WTC11 (cell line): ENCODE results near the gene FASN. TPM values are rescaled to one million over a fixed set of nuclear protein-coding genes. Genes with fewer than 3 reads are reported as not detected.
A peak's percentile ranks its signal among the peaks of the same experiment; 100 is the strongest.

Experiments
- ATAC-seq: fragments of 200-7000 bp; cut with Tn5 transposase; 2 replicates; pipeline ENCODE4 v1.10.0; 2021; ENCODE audit warnings: mild to moderate bottlenecking, moderate library complexity
- CTCF ChIA-PET: fragments of 300-600 bp; sonication (Branson Sonifier 250); formaldehyde crosslinking; loops from one replicate; lab custom pipeline; 2021; ENCODE audit warnings: antibody characterized with exemption; lab: Charles Lee
- POLR2A ChIA-PET: fragments of 350-600 bp; sonication (Branson Sonifier 250); formaldehyde crosslinking; loops from one replicate; lab custom pipeline; 2021; ENCODE audit warnings: antibody characterized with exemption; lab: Charles Lee
- DNase-seq: peaks from one replicate; pipeline ENCODE4 v3.0.0; 2021; ENCODE audit warnings: low spot score
- H3K27ac Mint-ChIP-seq: 2 replicates; pipeline ENCODE4 v1.8.0; 2021; ENCODE audit warnings: mixed read lengths
- H3K27me3 Mint-ChIP-seq: 2 replicates; pipeline ENCODE4 v1.8.0; 2021; ENCODE audit warnings: low read depth, mild to moderate bottlenecking, moderate library complexity, mixed read lengths
- H3K36me3 Mint-ChIP-seq: 2 replicates; pipeline ENCODE4 v1.8.0; 2021; ENCODE audit warnings: mixed read lengths
- H3K4me1 Mint-ChIP-seq: 2 replicates; pipeline ENCODE4 v1.8.0; 2022; ENCODE audit warnings: mixed read lengths
- H3K4me3 Mint-ChIP-seq: 2 replicates; pipeline ENCODE4 v1.8.0; 2021; ENCODE audit warnings: mild to moderate bottlenecking, moderate library complexity, mixed read lengths
- H3K9me3 Mint-ChIP-seq: 2 replicates; pipeline ENCODE4 v1.8.0; 2021; ENCODE audit warnings: mixed read lengths
- CREM ChIP-seq: sonication (generic); formaldehyde crosslinking; IDR thresholded peaks from 2 replicates; pipeline ENCODE4 v1.8.1; 2022; ENCODE audit warnings: mild to moderate bottlenecking, missing genetic modification reagents, moderate library complexity
- CTCF ChIP-seq: fragments of 200-600 bp; IDR thresholded peaks from 2 replicates; pipeline ENCODE4 v1.8.0; 2022; ENCODE audit warnings: antibody characterized with exemption
- ERG ChIP-seq: fragments of 250-450 bp; sonication (Bioruptor Pico); IDR thresholded peaks from 2 replicates; pipeline ENCODE4 v1.8.0; 2021; ENCODE audit warnings: mild to moderate bottlenecking
- FOXP4 ChIP-seq: sonication (generic); formaldehyde crosslinking; IDR thresholded peaks from 2 replicates; pipeline ENCODE4 v1.8.0; 2022; ENCODE audit warnings: mild to moderate bottlenecking, missing genetic modification reagents
- MYBL2 ChIP-seq: sonication (generic); formaldehyde crosslinking; IDR thresholded peaks from 2 replicates; pipeline ENCODE4 v1.8.1; 2023; ENCODE audit warnings: mild to moderate bottlenecking, moderate library complexity, missing genetic modification reagents
- NFYB ChIP-seq: sonication (generic); formaldehyde crosslinking; conservative IDR thresholded peaks from 2 replicates; pipeline ENCODE4 v1.8.0; 2022; ENCODE audit warnings: low read depth, missing genetic modification reagents
- PRRX2 ChIP-seq: fragments of 250-450 bp; sonication (Bioruptor Pico); IDR thresholded peaks from 2 replicates; pipeline ENCODE4 v1.8.0; 2021; ENCODE audit warnings: mild to moderate bottlenecking
- RORB ChIP-seq: fragments of 250-450 bp; sonication (Bioruptor Pico); IDR thresholded peaks from 2 replicates; pipeline ENCODE4 v1.9.0; 2021; ENCODE audit warnings: mild to moderate bottlenecking
- ZNF121 ChIP-seq: sonication (generic); formaldehyde crosslinking; IDR thresholded peaks from 2 replicates; pipeline ENCODE4 v1.8.0; 2023; ENCODE audit warnings: missing genetic modification reagents
- ZNF396 ChIP-seq: fragments of 250-450 bp; sonication (Bioruptor Pico); IDR thresholded peaks from 2 replicates; pipeline ENCODE4 v1.8.0; 2021; ENCODE audit warnings: mild to moderate bottlenecking, moderate library complexity, borderline replicate concordance
- ZNF532 ChIP-seq: fragments of 250-450 bp; sonication (Bioruptor Pico); IDR thresholded peaks from 2 replicates; pipeline ENCODE4 v1.9.0; 2021; ENCODE audit warnings: mild to moderate bottlenecking, borderline replicate concordance
- total RNA-seq: library from RNA; stranded (reverse); gene quantifications from 3 replicates; pipeline ENCODE4 v1.2.3, GENCODE V29; 2021
- TF ChIP-seq, protein P1 (sequence below): sonication (generic); formaldehyde crosslinking; IDR thresholded peaks from 2 replicates; pipeline ENCODE4 v1.8.0; 2023; ENCODE audit warnings: missing genetic modification reagents, mild to moderate bottlenecking, borderline replicate concordance
- TF ChIP-seq, protein P2 (sequence below): fragments of 250-450 bp; sonication (Bioruptor Pico); IDR thresholded peaks from 2 replicates; pipeline ENCODE4 v1.9.0; 2021; ENCODE audit warnings: moderate library complexity, mild to moderate bottlenecking, inconsistent platforms, borderline replicate concordance

Gene FASN
- total RNA-seq, 1 experiment from 2014 or later: 742 TPM

- TF ChIP-seq NFYB (CRISPR knock-in tag): no peak
Observed at GRCh38 chr17:82118168-82118814, 20.3 kb upstream of the FASN start (continued).

DNA sequence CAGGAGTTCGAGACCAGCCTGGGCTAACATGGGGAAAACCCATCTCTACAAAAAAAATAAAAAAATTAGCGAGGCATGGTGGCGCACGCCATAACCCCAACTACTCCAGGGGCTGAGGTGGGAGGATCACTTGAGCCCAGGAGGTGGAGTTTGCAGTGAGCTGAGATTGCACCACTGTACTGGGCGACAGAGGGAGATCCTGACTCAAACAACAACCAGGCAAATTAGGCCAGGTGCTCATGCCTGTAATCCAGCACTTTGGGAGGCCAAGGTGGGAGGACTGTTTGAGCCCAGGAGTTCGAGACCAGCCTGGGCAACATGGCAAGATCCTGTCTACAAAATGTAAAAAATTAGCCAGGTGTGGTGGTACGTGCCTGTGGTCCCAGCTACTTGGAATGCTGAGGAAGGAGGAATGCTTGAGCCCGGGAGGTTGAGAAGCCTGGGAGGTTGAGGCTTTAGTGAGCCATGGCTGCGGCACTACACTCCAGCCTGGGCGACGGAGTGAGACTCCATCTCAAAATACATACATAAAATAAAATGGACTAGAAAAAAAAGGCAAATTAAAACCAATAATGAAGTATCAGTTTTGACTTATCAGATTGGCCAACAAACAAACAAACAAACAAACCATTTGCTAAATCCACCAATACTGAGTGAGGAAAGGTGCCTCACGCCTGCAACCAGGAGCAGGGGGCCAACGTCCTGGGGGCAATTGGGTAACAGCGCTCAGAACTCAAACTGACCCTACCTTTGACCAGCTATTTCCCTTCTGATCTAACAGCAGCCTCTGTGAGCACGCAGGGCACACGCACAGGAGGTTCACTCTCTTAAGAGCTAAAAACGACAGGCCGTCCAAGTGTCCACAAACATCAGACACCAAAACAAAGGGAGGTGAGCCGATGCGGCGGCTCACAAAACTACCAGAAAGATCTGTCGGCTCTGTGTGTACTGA lies 19.4 kb upstream of the FASN start:
- ChIA-PET POLR2A (no interaction called here), CTCF (interaction anchor here (0.8 to 2.5 kb wide), 5 partner anchors 11 to 87 kb away, joined by 3 to 10 read pairs (median 5); no protein-coding TSS in a partner anchor)
- H3K27me3 Mint-ChIP-seq: peaks cover 22% of the 10 kb centered on the region
- no peaks in the 10 kb centered on the region for H3K9me3 Mint-ChIP-seq
- 0 out of 2 replicates have a peak, but pooled peaks have one; percentile 15 for TF ChIP-seq ZNF121 (CRISPR knock-in tag)
- no peak for TF ChIP-seq ERG (CRISPR knock-in tag)
- peaks cover 10% of the 10 kb centered on the region for H3K4me1 Mint-ChIP-seq
- H3K4me3 Mint-ChIP-seq: no peak overlapping the region
- no peak overlapping the region for H3K27ac Mint-ChIP-seq
- DNase-seq (no peak), ATAC-seq (no peak)
- H3K36me3 Mint-ChIP-seq: no peaks in the 10 kb centered on the region

DNA sequence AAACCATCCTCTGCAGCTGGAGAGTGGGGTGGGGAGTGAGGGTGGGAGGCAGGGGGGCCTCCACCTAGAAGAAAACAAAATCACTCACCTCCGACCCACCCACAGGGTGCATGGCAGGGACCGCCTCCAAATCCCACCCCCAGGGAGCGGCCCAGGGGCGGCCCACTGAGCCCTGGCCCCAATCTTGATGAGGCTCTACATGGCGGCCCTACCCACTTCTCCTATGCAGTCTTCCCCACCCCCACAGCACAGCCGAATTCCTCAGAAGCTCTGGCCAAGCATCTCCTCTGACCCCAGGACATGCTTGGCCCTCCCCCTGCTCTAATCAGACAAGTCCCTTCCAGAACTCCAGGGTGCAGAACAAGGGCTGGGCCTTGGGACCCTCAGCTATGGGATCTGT lies 18.2 kb upstream of the FASN start:
- Mint-ChIP-seq H3K36me3 (no peaks in the 10 kb centered on the region), H3K27me3 (peaks cover 34% of the 10 kb centered on the region), H3K27ac (no peak overlapping the region), H3K4me1 (peaks cover 10% of the 10 kb centered on the region), H3K9me3 (no peaks in the 10 kb centered on the region), H3K4me3 (no peak overlapping the region)
- ATAC-seq: peak; percentile 39
- ChIA-PET CTCF (interaction anchor here (1.2 to 2.5 kb wide), 2 partner anchors 10 to 86 kb away, joined by 6 to 10 read pairs; no protein-coding TSS in a partner anchor), POLR2A (no interaction called here)
- DNase-seq: no peak
- TF ChIP-seq, protein P1, sequence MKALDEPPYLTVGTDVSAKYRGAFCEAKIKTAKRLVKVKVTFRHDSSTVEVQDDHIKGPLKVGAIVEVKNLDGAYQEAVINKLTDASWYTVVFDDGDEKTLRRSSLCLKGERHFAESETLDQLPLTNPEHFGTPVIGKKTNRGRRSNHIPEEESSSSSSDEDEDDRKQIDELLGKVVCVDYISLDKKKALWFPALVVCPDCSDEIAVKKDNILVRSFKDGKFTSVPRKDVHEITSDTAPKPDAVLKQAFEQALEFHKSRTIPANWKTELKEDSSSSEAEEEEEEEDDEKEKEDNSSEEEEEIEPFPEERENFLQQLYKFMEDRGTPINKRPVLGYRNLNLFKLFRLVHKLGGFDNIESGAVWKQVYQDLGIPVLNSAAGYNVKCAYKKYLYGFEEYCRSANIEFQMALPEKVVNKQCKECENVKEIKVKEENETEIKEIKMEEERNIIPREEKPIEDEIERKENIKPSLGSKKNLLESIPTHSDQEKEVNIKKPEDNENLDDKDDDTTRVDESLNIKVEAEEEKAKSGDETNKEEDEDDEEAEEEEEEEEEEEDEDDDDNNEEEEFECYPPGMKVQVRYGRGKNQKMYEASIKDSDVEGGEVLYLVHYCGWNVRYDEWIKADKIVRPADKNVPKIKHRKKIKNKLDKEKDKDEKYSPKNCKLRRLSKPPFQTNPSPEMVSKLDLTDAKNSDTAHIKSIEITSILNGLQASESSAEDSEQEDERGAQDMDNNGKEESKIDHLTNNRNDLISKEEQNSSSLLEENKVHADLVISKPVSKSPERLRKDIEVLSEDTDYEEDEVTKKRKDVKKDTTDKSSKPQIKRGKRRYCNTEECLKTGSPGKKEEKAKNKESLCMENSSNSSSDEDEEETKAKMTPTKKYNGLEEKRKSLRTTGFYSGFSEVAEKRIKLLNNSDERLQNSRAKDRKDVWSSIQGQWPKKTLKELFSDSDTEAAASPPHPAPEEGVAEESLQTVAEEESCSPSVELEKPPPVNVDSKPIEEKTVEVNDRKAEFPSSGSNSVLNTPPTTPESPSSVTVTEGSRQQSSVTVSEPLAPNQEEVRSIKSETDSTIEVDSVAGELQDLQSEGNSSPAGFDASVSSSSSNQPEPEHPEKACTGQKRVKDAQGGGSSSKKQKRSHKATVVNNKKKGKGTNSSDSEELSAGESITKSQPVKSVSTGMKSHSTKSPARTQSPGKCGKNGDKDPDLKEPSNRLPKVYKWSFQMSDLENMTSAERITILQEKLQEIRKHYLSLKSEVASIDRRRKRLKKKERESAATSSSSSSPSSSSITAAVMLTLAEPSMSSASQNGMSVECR (CRISPR knock-in tag): no peak
- TF ChIP-seq ZNF532 (CRISPR knock-in tag) (no peak), CREM (CRISPR knock-in tag) (no peak), RORB (CRISPR knock-in tag) (no peak), ZNF396 (no peak), CTCF (no peak), PRRX2 (CRISPR knock-in tag) (no peak), FOXP4 (CRISPR knock-in tag) (no peak), MYBL2 (CRISPR knock-in tag) (no peak)
- TF ChIP-seq, protein P2, sequence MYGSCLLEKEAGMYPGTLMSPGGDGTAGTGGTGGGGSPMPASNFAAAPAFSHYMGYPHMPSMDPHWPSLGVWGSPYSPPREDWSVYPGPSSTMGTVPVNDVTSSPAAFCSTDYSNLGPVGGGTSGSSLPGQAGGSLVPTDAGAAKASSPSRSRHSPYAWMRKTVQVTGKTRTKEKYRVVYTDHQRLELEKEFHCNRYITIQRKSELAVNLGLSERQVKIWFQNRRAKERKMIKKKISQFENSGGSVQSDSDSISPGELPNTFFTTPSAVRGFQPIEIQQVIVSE: no peak
